Measurements from ENCODE around the gene VPS13C.

DNA sequence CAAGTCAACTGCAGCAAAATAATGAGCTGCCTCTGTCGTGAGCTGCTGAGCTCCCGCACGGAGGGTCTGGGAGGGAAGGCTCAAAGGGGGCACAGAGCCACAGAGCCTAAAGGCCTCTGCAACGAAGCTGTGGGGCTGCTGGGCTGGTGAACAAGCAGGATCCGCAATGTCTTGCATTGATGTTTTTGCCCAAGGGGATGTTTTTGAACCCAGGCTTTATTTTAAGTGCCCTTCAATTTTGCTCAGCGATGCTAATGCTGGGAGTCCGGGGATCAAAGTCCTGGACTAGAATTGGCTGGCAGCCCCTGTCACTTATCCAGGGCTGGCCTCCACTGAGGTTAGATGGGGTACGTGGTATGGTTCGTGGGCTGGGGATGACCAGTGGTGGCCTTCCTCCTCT lies 240.0 kb downstream of the VPS13C start:
- TF ChIP-seq ZNF274 (IDR thresholded peaks at IDR 0.05; ENCODE audit: low read depth, low read length) (no peak), YY1 (IDR thresholded peaks at IDR 0.05; ENCODE audit: insufficient read depth, insufficient read length) (no peak)

Data from NT2/D1 (cell line).